ENCODE measurements around the gene ATF6B.

ATF6B gene

DNA sequence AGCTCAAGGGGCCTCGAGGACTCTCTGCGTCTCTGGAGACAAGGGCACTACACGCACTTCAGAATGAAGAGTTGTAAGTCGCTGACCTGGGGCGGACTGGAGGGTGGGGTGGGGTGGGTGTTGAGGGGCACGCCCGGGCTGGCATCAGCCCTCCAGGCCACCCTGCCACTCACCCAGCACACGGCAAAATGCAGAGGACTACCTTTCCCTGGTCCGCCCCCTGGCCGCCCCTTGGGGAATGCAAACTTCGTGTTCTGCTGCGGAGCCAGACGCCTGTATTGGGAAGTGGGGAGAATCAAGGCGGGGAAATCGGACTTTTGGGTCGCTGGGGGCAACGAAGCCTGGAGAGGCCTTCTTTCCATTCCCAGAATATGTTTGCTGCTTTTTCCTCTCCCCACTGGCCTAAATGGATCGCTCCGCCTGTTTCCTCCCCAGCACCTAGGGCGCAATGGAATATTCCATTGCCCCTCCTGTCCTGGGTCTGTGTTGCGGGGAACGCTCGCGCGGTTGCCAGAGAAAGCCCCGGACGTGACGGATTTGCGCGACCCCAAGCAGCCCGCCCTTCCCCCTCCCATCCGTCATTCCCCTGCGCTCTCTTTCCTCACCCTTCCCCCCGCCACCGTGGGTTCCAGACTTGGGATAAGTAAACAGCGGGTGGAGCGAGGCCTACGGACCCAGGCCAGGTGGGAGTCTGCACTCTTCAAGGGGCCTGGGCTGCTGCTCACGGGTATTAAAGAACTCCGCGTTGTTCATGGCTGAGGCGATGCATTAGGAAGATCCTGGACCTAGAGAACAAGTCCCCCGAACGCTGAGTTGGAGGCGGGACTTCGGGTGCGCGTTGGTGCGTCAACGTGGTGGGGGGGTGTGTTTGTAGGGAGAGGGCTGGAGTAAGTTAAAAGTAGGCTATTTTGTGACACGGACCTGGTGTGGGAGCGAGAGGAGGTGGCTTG lies 25.8 kb upstream of the ATF6B start, which contains the start of gene PPT2:
Gene PPT2, plus strand, starts transcription at position 578 of the 950 bp plus-strand sequence. CDS start 454 bp downstream, outside the sequence.
- no peak for TF ChIP-seq POLR2AphosphoS5 (IDR thresholded peaks at IDR 0.05; ENCODE audit: low read depth, low read length)
- TF ChIP-seq POLR2A (IDR thresholded peaks at IDR 0.05; ENCODE audit: low read depth, low read length) = no peak
- no peak for TF ChIP-seq TAF1 (IDR thresholded peaks at IDR 0.05; ENCODE audit: borderline replicate concordance, low read depth, low read length)
- FAIRE-seq = peak; percentile 60

DNA sequence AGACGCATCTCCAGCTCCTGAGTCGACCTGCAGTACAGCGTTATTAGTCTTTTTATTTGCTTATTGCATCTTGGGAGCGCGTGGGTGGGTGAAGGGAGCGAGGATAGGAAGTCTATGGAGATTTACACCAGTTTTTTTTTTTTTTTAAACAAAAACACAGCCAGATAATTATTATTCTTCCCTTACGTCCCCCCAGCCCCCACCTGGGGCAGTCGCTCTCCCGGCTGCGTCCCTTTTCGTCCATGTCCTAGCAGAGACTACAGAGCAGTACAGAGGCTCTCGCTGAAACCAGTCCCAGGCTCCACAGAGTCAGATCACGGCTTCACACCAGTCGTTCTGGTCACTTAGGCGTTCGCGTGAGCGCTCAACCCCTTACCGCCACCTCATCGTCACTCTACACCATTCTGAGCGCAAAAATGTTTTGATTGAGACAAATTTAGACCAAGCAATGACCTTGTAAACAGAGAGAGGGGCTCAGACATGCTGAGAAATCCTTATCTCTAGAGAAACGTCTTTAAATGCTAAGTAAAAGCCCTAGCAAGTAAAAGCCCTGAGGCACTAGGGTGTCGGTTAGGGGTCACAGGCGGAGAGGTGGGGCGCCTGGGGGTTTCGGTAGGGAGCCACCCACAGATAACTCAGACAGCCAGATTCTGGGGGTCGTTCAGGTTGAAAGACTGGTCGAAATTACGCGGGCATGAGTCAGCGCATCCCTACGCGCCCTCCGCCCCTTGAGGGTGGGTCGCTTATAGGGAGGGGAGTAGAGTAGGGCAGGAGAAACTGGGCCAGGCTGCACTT lies 24.9 kb upstream of the ATF6B start:
- no peak for DNase-seq (ENCODE audit: insufficient read length)
- TF ChIP-seq POLR2AphosphoS5 (IDR thresholded peaks at IDR 0.05; ENCODE audit: low read depth, low read length) = no peak
- TF ChIP-seq TAF1 (IDR thresholded peaks at IDR 0.05; ENCODE audit: borderline replicate concordance, low read depth, low read length) = no peak
- no peak for TF ChIP-seq POLR2A (IDR thresholded peaks at IDR 0.05; ENCODE audit: low read depth, low read length)

More for the DNA sequence above, 25.8 kb upstream of the ATF6B start, which contains the start of gene PPT2:
- DNase-seq (ENCODE audit: insufficient read length) = no peak

DNA sequence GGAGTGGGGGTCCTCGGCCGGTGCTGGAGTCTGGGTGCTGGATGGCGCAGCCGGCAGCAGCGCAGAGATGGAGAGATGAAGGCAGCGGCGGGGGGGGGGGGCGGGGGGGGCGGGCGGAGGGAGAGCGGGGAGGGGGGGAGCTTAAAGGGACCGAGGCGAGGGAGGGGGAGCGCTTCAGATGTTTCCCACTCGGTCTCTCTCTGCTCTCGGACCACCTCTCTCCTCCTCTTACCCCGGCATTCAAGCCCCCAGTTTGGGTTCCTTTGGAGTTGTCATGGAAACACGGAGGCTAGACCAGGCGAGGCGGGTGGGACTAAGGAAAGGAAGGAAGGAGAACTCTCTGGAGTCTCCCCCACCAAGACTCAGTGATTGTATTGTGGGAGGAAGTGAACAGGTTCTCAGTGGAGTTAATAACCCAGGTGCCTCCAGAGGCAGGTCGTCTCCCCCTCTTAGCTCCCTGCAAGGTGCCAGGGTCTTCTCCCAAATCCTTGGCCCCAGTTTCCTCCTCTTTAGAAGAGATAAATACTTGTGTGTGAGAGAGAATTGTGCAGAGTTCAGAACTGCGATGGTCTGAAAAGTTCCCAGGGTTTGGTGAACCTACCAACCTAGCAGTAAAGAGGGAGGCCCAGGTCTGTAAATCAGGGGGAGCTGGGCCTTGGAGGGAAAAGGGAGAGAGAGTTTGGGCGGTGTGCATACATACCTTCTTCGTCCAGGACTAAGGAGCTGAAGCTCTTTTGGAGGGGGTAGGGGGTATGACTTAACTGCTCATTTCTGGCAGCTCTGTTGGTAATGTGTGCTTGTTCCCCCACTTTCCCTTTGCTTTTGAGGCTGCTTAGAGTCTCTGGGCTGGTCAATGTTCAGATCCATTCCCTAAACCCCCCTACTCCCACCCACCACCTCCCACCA lies 24.1 kb upstream of the ATF6B start, which contains the start of gene PRRT1:
Gene PRRT1, minus strand, starts transcription at position 77 of the 906 bp plus-strand sequence. CDS start 112 bp downstream, outside the sequence.
- FAIRE-seq (no peak), DNase-seq (ENCODE audit: insufficient read length) (no peak)
- TF ChIP-seq TAF1 (IDR thresholded peaks at IDR 0.05; ENCODE audit: borderline replicate concordance, low read depth, low read length) = no peak
- TF ChIP-seq POLR2AphosphoS5 (IDR thresholded peaks at IDR 0.05; ENCODE audit: low read depth, low read length) = no peak
- no peak for TF ChIP-seq POLR2A (IDR thresholded peaks at IDR 0.05; ENCODE audit: low read depth, low read length)

More for the DNA sequence above, 24.9 kb upstream of the ATF6B start:
- no peak for FAIRE-seq

DNA sequence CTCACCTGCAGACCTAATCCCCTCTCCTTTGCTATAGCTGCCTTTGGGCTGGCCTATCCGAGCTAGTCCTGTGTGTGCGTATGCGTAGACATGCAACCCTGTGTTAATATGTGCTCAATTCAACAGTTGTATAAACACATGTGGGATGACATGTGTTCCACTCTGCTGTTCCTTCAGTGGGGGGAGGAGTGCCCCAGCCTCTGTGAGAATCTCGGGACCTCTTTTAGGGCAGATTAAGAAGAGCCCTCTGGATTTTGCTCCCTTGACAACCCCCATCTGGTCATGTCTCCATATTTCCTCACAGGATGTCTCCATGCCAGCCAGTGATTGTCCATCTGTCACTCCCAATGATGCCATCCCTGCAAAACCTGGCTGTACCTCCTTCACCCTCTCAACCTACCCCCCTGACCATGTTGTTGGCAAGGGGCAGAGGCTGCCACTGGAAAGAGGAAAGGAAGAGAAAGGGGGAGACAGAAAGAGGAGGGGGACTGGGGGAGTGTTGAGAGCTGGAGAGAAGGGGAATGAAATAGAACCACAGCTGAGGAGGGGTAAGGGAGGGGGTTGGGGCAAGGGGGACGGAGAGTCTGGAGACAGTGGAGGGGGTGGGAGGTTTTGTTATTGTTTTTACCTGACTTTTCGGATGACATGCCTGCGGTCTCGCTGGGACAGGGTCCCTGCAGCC lies 23.3 kb upstream of the ATF6B start:
- TF ChIP-seq POLR2A (IDR thresholded peaks at IDR 0.05; ENCODE audit: low read depth, low read length) (no peak), TAF1 (IDR thresholded peaks at IDR 0.05; ENCODE audit: borderline replicate concordance, low read depth, low read length) (no peak)
- FAIRE-seq = no peak
- no peak for DNase-seq (ENCODE audit: insufficient read length)

DNA sequence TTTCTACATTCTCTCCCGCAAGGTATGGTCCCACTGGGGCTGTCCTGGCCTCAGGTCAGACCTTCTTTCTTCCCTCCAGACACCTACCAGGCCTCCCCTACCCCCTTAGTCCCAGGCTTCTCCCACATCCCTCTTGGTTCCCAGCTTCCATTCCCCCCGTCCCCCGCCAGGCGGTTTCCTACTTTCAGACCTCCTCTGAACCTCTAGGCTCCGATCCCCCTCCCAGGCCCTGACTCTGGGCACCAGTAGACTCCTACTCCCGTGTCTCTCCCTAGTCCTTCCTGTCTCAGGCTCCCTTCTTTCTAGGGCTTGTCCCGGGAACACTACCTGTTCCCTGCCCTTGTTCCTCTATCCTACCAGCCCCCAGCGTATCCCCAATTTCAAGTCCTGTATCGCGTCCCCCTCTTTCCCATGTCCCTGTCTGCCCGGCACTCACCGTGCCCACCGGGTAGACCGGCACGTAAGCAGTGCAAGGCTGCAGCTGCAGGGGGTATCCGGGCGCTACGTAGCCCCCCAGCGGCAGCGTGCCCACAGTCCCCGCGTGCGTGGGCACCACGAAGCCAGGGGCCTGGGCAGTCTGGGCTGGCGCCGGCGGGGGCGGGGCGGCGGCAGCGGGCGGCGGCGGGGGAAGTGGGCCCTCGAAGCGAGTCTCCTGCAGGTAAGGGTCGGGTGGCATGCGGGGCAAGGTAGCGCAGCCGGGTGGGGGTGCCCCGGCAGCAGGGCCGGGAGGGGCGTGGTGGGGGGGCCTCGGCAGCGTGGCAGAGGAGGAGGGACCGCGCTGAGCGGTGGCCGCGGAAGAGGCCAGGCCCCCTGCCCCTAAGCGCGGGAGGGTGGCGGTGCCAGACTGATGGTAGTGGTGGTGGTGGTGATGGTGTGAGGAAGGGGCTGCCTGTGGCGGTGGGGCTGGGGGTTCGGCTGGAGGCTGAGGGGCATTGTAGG lies 22.2 kb upstream of the ATF6B start:
- TF ChIP-seq POLR2A (IDR thresholded peaks at IDR 0.05; ENCODE audit: low read depth, low read length) (no peak), POLR2AphosphoS5 (IDR thresholded peaks at IDR 0.05; ENCODE audit: low read depth, low read length) (no peak), TAF1 (IDR thresholded peaks at IDR 0.05; ENCODE audit: borderline replicate concordance, low read depth, low read length) (no peak)
- FAIRE-seq (no peak), DNase-seq (ENCODE audit: insufficient read length) (no peak)

DNA sequence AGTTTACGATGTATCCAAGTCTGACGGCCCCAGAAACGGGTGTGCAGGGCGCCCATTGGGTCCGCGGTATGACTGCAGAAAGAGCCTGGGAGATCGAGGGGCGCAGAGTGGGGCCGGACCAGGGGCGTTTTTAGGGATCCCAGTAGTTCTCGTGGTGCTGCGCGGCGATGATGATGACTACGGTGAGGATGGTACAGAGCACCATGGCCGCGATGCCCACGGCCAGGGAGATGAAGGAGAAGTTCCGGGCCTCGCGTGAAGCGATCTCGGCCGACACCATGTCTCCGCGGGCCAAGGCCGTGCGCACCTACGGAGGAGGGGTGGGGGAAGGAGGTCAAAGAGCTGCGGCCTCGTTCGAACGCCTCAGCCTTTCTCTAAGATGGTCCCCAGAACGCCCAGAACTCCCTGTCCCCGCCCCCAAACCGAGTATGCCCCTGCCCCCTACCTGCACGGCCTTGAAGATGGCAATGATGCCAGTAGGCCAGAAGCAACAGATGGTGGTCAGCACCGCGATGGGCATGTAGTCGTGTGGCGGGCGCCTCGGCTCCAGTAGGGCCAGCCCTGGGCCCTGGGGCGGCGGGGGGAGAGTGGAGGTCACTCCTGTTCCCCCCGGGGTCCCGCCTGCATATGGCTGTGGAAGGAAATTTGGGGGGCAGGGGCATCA lies 21.2 kb upstream of the ATF6B start:
- TF ChIP-seq POLR2A (IDR thresholded peaks at IDR 0.05; ENCODE audit: low read depth, low read length) = no peak
- TF ChIP-seq POLR2AphosphoS5 (IDR thresholded peaks at IDR 0.05; ENCODE audit: low read depth, low read length) = no peak
- no peak for TF ChIP-seq TAF1 (IDR thresholded peaks at IDR 0.05; ENCODE audit: borderline replicate concordance, low read depth, low read length)
- no peak for DNase-seq (ENCODE audit: insufficient read length)
- FAIRE-seq = no peak

DNA sequence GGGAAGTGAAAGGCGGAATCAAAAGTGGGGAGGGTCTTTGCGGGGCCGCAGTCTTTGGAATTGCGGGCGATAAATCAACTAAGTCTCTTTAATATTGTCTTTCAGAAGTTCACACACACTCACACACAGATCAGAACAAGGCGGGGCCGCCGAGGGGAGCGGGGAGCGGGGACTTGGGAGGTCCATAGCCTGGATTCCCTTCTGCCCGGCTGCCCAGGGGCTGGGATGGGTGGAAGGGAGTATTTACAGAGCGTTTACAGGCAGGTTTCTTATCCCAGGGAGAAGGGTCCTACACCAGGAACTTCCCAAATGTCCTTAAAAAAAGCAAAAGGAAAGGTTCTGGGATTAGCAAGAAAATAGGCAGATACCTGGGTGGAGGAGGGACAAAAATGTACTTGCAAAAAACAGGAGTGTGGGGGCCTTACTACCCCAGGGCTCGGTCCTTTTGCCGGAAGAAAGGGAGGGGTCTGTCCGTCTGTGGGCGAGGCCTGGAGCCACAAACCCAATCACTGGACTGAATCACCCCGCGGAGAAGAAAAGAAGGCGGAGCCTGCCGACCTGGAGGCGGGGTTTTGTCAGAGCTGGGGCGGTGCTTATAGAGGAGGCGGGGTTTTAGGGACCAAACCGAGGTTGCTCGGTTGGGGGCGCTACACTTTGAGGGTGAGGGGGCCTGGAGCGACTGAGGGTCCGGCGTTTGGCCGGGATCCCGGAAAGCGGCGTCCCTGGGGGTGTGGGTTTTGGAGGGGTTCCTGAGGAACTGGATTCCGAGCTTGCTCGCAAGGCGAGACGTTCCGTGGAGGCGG lies 20.4 kb upstream of the ATF6B start:
- no peak for FAIRE-seq
- TF ChIP-seq TAF1 (IDR thresholded peaks at IDR 0.05; ENCODE audit: borderline replicate concordance, low read depth, low read length) = no peak
- no peak for TF ChIP-seq POLR2AphosphoS5 (IDR thresholded peaks at IDR 0.05; ENCODE audit: low read depth, low read length)
- TF ChIP-seq POLR2A (IDR thresholded peaks at IDR 0.05; ENCODE audit: low read depth, low read length) = no peak
- no peak for DNase-seq (ENCODE audit: insufficient read length)

DNA sequence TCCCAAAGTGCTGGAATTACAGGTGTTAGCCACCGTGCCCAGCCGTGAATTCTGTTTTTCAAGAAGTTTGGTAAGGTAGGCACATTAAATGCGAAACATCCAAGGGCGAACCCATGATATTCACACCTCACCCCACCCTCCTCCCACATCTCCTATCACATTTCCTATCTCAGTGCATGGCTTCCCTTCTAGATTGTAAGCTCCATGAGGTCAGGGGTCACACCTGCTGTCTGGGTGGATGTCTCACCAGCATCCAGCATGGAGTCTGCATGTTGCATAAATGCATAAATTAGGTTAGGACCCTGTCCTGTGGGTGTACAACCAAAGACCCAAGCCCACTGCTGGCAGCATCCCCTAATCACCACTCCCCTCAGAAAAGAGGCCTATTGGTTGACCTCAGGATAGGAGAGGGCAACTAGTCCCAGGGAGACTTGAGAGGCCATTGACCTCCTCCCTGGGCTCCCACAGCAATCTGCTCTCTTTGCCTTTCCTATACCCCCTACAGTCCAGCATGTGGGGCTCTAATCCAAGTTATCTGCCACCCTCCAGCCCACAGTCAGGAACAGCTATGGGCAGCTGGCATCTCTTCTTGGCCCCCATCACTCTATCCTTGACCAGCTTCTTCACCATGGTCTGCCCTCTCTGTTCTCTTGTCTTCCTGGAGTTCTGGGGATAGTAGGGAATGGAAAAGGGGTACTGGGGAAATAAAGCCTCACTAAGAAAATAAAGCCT lies 19.5 kb upstream of the ATF6B start:
- TF ChIP-seq POLR2A (IDR thresholded peaks at IDR 0.05; ENCODE audit: low read depth, low read length) = no peak
- no peak for TF ChIP-seq POLR2AphosphoS5 (IDR thresholded peaks at IDR 0.05; ENCODE audit: low read depth, low read length)
- no peak for TF ChIP-seq TAF1 (IDR thresholded peaks at IDR 0.05; ENCODE audit: borderline replicate concordance, low read depth, low read length)
- no peak for FAIRE-seq
- no peak for DNase-seq (ENCODE audit: insufficient read length)

Data from GM12892 (cell line).